Pancreas (tissue), 10 donors: ENCODE results near the gene GET4. TPM values are rescaled to one million over a fixed set of nuclear protein-coding genes. Genes with fewer than 3 reads are reported as not detected.

ENCODE experiments used
- ATAC-seq, 4 donors: fragments of 200-7000 bp; cut with Tn5 transposase; one replicate each; pipeline versions ENCODE4 v1.8.0 to v1.9.1; 2020; ENCODE audit warnings: mild to moderate bottlenecking in 4 of 4, moderate library complexity in 4 of 4
- DNase-seq, 6 donors: peaks; one replicate each; pipeline ENCODE4 v3.0.0-alpha.2; 2020
- FAIRE-seq: peaks from 2 replicates; lab custom pipeline; 2012; peaks lifted over from hg19 to GRCh38; lab: Jason Lieb, UNC
- H3K27ac ChIP-seq, 4 donors: fragments of 200-600 bp; sonication (generic); 1 replicate in 3 of 4; 2 replicates in 1 of 4; pipeline versions ENCODE4 v1.5.0 to v1.8.0; 2020
- H3K27me3 ChIP-seq, 4 donors: fragments of 200-600 bp; one replicate each; pipeline ENCODE4 v1.8.0; 2021
- H3K36me3 ChIP-seq, 3 donors: fragments of 200-600 bp; sonication (generic) in 1 of 3; one replicate each; pipeline versions ENCODE4 v1.5.0 to v1.8.0; 2020 to 2021
- H3K4me1 ChIP-seq, 3 donors: fragments of 200-600 bp; one replicate each; pipeline ENCODE4 v1.8.0; 2021
- H3K4me3 ChIP-seq, 4 donors: fragments of 200-600 bp; sonication (generic) in 2 of 4; one replicate each; pipeline versions ENCODE4 v1.5.0 to v1.8.0; 2020 to 2021
- H3K9me3 ChIP-seq, 4 donors: fragments of 200-600 bp; one replicate each; pipeline ENCODE4 v1.8.0; 2021
- whole genome bisulfite sequencing, 2 donors: extraction: QIAGEN DNeasy Blood & Tissue Kit; methylation state at CpG; one replicate each; pipeline ENCODE4 v1.1.7; 2013; 5-methylcytosine and 5-hydroxymethylcytosine counted together
- intact Hi-C, 3 donors: fragments of 100-400 bp; cut with DNase I; formaldehyde crosslinking; loops; one replicate each; pipeline versions ENCODE4 v1.11.1 to v1.14.2; 2022
- polyA plus RNA-seq, 2 donors: library from polyadenylated mRNA; stranded (reverse); fragments of 200-250 nt; gene quantifications; one replicate each; pipeline ENCODE4 v1.2.3, GENCODE V29; 2013
- total RNA-seq, 6 donors: library from RNA; stranded (reverse); fragmentation: NEBNext Ultra II Directional in 4 of 6; extraction: Animal tissue kit (Norgen Biotek cat#: 25700) in 4 of 6; gene quantifications; one replicate each; pipeline versions ENCODE4 v1.2.1 to v1.2.4, GENCODE V29; 2021 to 2023
- TF ChIP-seq, protein P1 (sequence below), 4 donors: fragments of 200-600 bp; sonication (generic) in 3 of 4; IDR thresholded peaks; one replicate each; pipeline versions ENCODE4 v1.5.0 to v1.8.0; 2021; ENCODE audit warnings: antibody characterized with exemption in 4 of 4
- donor health status: healthy with polysubstance abuse.
- donor health status: DM: no; HTN: no; CAD: no; lungs with moderate emphysema.
- donor health status: DM: no; HTN: no; CAD: no.
- donor health status: control.
- donor health status: control.
- donor health status: Bipolar disorder and iron deficiency.
- donor health status: DM: yes; HTN: yes; CAD: no.
- donor health status: DM: no; HTN: no; CAD: no.
- donor health status: DM: no; HTN: no; CAD: no.
- donor health status: DM: yes; HTN: yes; CAD: no.

Gene GET4
- total and polyA plus RNA-seq, 8 donors = 13.1 to 94.5 (median 21.4) TPM

DNA sequence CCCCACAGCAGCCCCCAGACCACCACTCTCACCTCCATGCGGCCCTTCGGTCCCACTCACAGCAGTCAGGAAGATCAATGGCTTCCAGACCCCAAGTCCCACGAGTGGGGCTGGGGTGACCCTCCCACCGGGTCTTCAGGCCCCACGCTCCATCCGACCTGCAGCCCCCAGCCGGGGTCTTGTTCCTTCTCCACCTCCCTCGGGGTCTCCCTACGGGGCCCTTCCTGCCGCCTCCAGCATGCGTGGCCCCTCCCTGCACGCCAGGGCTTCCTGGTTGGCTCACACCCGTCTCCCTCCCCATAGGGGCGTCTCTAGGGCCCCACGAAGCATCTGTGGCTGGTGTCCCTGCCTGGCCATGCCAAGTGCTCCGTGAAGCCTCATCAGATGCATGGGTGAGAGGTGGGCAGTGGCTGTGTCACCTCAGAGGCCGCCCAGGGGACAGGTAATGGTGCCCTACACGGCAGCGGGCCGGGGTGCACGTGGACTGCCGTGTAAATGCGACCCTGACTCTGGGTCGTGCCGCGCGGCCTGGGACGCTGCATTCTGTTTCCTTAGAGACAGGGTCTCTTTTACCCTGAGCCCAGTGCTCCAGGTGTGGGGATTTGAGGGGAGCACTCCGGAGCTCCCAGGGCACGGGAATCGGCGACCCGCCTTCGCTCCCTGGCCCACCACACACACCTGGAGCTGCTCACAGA, 58.3 kb downstream of the GET4 start:
- WGBS, 2 donors = 92 to 95% methylated on average over 29 to 34 of the region's 34 CpGs
- Histone ChIP-seq H3K4me1 (no peaks in the 10 kb centered on the region), H3K27me3 (no peaks in the 10 kb centered on the region), H3K27ac (no peak overlapping the region), H3K36me3 (no peaks in the 10 kb centered on the region), H3K4me3 (no peak overlapping the region), H3K9me3 (no peaks in the 10 kb centered on the region)
- TF ChIP-seq, protein P1, sequence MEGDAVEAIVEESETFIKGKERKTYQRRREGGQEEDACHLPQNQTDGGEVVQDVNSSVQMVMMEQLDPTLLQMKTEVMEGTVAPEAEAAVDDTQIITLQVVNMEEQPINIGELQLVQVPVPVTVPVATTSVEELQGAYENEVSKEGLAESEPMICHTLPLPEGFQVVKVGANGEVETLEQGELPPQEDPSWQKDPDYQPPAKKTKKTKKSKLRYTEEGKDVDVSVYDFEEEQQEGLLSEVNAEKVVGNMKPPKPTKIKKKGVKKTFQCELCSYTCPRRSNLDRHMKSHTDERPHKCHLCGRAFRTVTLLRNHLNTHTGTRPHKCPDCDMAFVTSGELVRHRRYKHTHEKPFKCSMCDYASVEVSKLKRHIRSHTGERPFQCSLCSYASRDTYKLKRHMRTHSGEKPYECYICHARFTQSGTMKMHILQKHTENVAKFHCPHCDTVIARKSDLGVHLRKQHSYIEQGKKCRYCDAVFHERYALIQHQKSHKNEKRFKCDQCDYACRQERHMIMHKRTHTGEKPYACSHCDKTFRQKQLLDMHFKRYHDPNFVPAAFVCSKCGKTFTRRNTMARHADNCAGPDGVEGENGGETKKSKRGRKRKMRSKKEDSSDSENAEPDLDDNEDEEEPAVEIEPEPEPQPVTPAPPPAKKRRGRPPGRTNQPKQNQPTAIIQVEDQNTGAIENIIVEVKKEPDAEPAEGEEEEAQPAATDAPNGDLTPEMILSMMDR (IDR thresholded peaks at IDR 0.05) = no peak
- ATAC-seq = peak in 1 of 4 donors; percentile 8
- peak in 3 of 6 donors; percentile 14 to 76 (median 53) for DNase-seq
- no peak for FAIRE-seq
- intact Hi-C loops = no loop called here

DNA sequence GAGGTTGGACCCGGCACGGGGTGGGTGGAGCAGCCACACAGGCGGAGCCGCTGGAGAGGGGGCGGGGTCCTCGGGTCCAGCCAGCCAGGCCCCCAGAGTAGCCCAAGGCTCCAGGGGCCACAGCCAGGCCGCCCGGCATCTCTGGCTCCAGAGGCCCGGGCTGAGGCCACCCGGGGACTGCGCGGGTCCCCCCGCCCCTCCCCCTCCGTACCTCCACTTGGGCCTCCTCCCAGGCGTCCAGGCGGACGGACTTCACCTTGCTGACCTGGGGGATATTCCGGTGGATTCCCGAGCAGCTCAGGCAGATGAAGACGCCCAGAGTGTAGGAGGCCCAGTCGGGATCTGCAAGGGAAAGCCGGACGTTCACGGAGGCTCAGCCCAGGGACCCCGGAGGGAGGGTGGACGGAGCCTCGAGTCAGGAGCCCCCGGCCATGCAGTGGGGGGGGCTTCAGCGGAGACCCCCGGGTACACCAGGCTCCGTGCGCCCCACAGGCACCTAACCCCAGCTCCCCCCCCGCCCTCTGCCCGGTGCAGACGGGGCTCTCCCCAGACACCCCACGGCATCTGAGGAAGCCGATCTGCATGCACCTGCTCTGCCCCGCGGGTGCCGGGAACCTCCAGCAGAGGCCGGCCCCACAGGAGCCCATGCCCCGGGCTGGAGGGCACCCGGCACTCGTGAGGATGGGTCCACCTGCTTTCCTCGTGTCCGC, 59.0 kb downstream of the GET4 start:
- intact Hi-C loops = no loop called here
- H3K27me3 ChIP-seq = no peaks in the 10 kb centered on the region
- no peak overlapping the region for H3K4me3 ChIP-seq
- 87 to 88% methylated on average over 40 to 46 of the region's 46 CpGs for WGBS, 2 donors
- TF ChIP-seq, protein P1 (IDR thresholded peaks at IDR 0.05) = no peak
- H3K27ac ChIP-seq = no peak overlapping the region
- FAIRE-seq (no peak), ATAC-seq (no peak), DNase-seq (peak in 2 of 6 donors; percentile 31 to 66)
- H3K9me3 ChIP-seq = no peaks in the 10 kb centered on the region
- H3K4me1 ChIP-seq = no peaks in the 10 kb centered on the region
- no peaks in the 10 kb centered on the region for H3K36me3 ChIP-seq

DNA sequence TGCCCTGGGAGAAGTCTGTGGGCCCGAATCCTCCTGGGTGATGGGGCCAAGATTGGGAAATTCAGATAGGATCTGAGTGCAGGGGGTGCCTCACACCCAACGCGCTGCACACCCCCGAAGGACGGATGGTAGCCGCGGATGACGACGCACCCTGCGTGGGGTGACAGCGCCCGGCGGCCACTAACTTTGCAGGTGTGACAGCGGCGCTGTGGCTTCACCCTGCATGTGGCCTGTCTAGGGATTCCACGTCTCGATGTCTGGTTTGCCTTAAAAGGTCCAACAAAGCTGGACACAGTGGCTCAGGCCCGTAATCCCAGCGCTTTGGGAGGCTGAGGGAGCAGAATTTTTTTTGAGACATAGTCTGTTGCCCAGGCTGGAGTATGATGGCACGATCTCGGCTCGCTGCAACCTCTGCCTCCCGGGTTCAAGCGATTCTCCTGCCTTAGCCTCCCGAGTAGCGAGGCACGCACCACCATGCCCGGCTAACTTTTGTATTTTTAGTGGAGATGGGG, 59.6 kb downstream of the GET4 start:
- intact Hi-C loops = no loop called here
- no peaks in the 10 kb centered on the region for H3K4me1 ChIP-seq
- WGBS, 2 donors = 95 to 96% methylated on average over 28 of the region's 28 CpGs
- DNase-seq = peak in 3 of 6 donors; percentile 10 to 55 (median 49)
- FAIRE-seq = no peak
- H3K27ac ChIP-seq = no peak overlapping the region
- H3K4me3 ChIP-seq = no peak overlapping the region
- TF ChIP-seq, protein P1 (IDR thresholded peaks at IDR 0.05) = no peak
- no peak for ATAC-seq
- H3K36me3 ChIP-seq = no peaks in the 10 kb centered on the region
- no peaks in the 10 kb centered on the region for H3K27me3 ChIP-seq
- H3K9me3 ChIP-seq = no peaks in the 10 kb centered on the region

DNA sequence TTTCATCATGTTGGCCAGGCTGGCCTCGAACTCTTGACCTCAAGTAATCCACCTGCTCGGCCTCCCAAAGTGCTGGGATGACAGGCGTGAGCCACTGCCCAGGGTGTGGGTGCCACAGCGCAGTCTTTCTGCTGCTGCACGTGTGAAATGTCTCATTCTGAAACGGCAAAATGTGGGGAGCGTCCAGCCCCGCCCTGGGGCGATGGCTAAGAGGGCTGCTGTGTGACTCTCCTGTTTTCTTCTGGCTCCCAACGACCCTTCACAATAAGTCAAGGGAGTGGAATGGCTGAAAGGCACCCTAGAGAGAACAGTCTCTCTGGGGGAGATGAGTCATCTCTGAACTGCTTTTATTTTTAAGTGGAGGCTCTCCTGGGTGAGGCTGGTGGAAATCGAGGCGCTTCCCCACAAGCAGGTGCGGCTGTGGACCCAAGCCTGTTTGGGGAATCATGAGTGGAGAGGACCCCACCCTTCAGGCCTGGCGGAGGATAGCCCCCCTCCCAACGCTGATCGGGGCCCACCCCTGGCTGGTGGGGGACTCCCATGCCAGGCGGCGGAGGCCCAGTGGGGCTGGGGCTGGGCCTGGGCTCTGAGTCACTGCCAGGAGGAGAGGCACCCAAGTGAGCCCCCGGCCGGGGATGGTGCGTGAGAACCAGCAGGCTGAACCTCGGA, 60.2 kb downstream of the GET4 start:
- no peaks in the 10 kb centered on the region for H3K4me1 ChIP-seq
- FAIRE-seq (no peak), DNase-seq (peak in 3 of 6 donors; percentile 30 to 70 (median 54)), ATAC-seq (peak in 1 of 4 donors; percentile 17)
- no peak overlapping the region for H3K4me3 ChIP-seq
- no peak overlapping the region for H3K27ac ChIP-seq
- TF ChIP-seq, protein P1 (IDR thresholded peaks at IDR 0.05) = no peak
- intact Hi-C loops = no loop called here
- WGBS, 2 donors = 87 to 93% methylated on average over 18 to 22 of the region's 22 CpGs
- H3K9me3 ChIP-seq = no peaks in the 10 kb centered on the region
- H3K36me3 ChIP-seq = no peaks in the 10 kb centered on the region
- no peaks in the 10 kb centered on the region for H3K27me3 ChIP-seq
